ENCODE results near the gene MMS22L. TPM values are rescaled to one million over a fixed set of nuclear protein-coding genes. Genes with fewer than 3 reads are reported as not detected.

MMS22L gene
- total RNA-seq, 1 experiment from 2014 or later, result 52.8 TPM

DNA sequence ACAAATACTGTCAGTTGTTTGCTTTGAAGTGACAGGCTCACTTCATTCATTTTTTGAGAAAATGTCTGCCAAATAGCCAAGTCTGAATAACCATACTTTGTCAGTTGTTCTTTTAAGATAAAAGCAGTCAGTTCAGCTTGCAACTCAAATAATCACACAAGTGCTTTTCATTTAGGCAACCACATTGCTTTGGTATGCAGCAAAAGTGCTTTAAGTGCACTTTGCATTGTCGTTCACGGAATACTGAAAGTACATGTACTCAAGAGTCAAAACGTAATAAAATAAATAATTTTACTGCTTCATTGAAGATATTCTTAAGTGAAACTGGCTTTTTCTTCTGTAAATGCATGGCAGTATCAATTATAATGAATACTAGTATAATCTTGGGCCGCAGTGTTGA is 107.2 kb downstream of the MMS22L start:
- no peaks in the 10 kb centered on the region for H3K23me2 ChIP-seq (ENCODE audit: insufficient read length, low read depth, low read length, poor library complexity, severe bottlenecking)
- H3K27ac Mint-ChIP-seq, result no peak overlapping the region
- H3K27me3 ChIP-seq (ENCODE audit: insufficient read depth, low read length), result no peaks in the 10 kb centered on the region
- DNase-seq, result no peak
- H3K27me3 Mint-ChIP-seq (ENCODE audit: low read depth), result no peaks in the 10 kb centered on the region
- no peak overlapping the region for H4K91ac ChIP-seq (ENCODE audit: insufficient read length, low read depth, low read length)
- no peak overlapping the region for H2BK5ac ChIP-seq (ENCODE audit: insufficient read length, low read length)
- no peak overlapping the region for H4K5ac ChIP-seq (ENCODE audit: insufficient read length, low read depth, low read length)
- H2BK120ac ChIP-seq (ENCODE audit: low read depth, low read length, poor library complexity, severe bottlenecking), result no peak overlapping the region
- H4K8ac ChIP-seq (replicated peaks; ENCODE audit: insufficient read length, low read depth, low read length), result no peak overlapping the region
- H4K20me1 ChIP-seq (ENCODE audit: control insufficient read depth, insufficient read depth, insufficient read length), result no peaks in the 10 kb centered on the region
- H3K4me2 ChIP-seq (ENCODE audit: insufficient read depth, insufficient read length, low read length), result no peak overlapping the region
- H2AFZ ChIP-seq (ENCODE audit: low read length), result no peak overlapping the region
- no peak overlapping the region for H3K4ac ChIP-seq (ENCODE audit: low read depth, low read length)
- H3K18ac ChIP-seq (ENCODE audit: insufficient read length, low read depth, low read length), result no peak overlapping the region
- H2AK5ac ChIP-seq (ENCODE audit: insufficient read length, low read length), result no peak overlapping the region
- WGBS (ENCODE audit: extremely low coverage, insufficient read length, low lambda C conversion rate), result no CpG with 5 or more reads among the region's 4 CpGs
- no peaks in the 10 kb centered on the region for H3K79me2 ChIP-seq (ENCODE audit: insufficient read depth, low read length)
- H3K27ac ChIP-seq (ENCODE audit: insufficient read length, low read depth, low read length), result no peak overlapping the region
- TF ChIP-seq, protein P1, sequence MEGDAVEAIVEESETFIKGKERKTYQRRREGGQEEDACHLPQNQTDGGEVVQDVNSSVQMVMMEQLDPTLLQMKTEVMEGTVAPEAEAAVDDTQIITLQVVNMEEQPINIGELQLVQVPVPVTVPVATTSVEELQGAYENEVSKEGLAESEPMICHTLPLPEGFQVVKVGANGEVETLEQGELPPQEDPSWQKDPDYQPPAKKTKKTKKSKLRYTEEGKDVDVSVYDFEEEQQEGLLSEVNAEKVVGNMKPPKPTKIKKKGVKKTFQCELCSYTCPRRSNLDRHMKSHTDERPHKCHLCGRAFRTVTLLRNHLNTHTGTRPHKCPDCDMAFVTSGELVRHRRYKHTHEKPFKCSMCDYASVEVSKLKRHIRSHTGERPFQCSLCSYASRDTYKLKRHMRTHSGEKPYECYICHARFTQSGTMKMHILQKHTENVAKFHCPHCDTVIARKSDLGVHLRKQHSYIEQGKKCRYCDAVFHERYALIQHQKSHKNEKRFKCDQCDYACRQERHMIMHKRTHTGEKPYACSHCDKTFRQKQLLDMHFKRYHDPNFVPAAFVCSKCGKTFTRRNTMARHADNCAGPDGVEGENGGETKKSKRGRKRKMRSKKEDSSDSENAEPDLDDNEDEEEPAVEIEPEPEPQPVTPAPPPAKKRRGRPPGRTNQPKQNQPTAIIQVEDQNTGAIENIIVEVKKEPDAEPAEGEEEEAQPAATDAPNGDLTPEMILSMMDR (conservative IDR thresholded peaks at IDR 0.05), result no peak
- no peak overlapping the region for H3K4me3 Mint-ChIP-seq
- no peaks in the 10 kb centered on the region for H3K9me3 ChIP-seq (ENCODE audit: control insufficient read depth, low read depth, low read length)
- H3K9ac ChIP-seq (ENCODE audit: extremely low read depth, insufficient read length, low read length), result no peak overlapping the region
- no peak overlapping the region for H3T11ph ChIP-seq (ENCODE audit: low read length)
- no peaks in the 10 kb centered on the region for H3K4me1 ChIP-seq (ENCODE audit: insufficient read depth, low read length)
- H2BK15ac ChIP-seq (ENCODE audit: low read depth, low read length), result no peak overlapping the region
- H3K36me3 Mint-ChIP-seq (ENCODE audit: insufficient read depth in 1 of 3, low read depth in 3 of 3), result peaks cover 6 to 29% (median 23%) of the 10 kb centered on the region in 3 experiments; a peak in 6 of 7 replicates
- H3K14ac ChIP-seq (ENCODE audit: insufficient read depth, low read length), result no peak overlapping the region
- no peak overlapping the region for H3K56ac ChIP-seq (ENCODE audit: insufficient read length, low read depth, low read length)
- no peaks in the 10 kb centered on the region for H3K79me1 ChIP-seq (ENCODE audit: insufficient read depth, low read depth, low read length, poor library complexity, severe bottlenecking)
- no peak overlapping the region for H2BK20ac ChIP-seq (ENCODE audit: low read depth, low read length, poor library complexity, severe bottlenecking)
- no peaks in the 10 kb centered on the region for H3K4me1 Mint-ChIP-seq
- no peaks in the 10 kb centered on the region for H3K9me3 Mint-ChIP-seq
- no peak overlapping the region for H2BK12ac ChIP-seq (ENCODE audit: insufficient read length, low read depth, low read length)
- H3K23ac ChIP-seq (ENCODE audit: insufficient read length, low read depth, low read length), result no peak overlapping the region

Measured in H9 (cell line).